DMS 273 treated with DMSO at 0.1 percent for 48 hours (cell line): ENCODE data around the gene COL9A3.

ENCODE experiments used
- DNase-seq: peaks from one replicate; lab custom pipeline; 2025; lab: John Stamatoyannopoulos, UW

COL9A3 gene

DNA sequence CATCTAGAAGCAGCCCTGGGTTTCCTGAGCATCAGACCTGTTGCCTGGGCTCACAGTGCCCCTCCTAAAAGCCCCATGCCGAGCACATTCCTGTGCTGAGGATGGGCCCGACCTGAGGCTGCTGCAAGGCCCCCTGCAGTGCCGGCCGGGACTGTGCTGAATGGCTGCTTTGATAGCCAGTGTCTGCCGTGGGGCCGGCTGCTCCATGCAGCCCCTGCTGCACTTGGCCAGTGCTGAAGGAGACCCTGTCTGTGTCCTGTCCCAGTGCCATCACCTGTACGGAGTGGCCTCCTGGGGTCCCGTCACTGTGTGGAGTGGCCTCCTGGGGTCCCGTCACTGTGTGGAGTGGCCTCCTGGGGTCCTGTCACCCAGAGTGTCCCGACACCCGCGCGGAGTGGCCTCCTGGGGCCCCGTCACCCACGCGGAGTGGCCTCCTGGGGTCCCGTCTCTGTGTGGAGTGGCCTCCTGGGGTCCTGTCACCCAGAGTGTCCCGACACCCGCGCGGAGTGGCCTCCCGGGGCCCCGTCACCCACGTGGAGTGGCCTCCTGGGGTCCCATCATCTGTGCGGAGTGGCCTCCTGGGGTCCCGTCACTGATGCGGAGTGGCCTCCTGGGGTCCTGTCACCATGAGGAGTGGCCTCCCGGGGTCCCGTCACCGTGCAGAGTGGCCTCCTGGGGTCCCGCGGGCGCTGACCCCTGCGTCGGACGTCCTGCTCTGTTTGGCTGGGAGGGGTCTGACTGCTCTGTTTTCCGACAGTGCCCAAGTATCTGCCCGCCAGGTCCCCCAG, 7.0 kb downstream of the COL9A3 start:
- DNase-seq, result no peak

DNA sequence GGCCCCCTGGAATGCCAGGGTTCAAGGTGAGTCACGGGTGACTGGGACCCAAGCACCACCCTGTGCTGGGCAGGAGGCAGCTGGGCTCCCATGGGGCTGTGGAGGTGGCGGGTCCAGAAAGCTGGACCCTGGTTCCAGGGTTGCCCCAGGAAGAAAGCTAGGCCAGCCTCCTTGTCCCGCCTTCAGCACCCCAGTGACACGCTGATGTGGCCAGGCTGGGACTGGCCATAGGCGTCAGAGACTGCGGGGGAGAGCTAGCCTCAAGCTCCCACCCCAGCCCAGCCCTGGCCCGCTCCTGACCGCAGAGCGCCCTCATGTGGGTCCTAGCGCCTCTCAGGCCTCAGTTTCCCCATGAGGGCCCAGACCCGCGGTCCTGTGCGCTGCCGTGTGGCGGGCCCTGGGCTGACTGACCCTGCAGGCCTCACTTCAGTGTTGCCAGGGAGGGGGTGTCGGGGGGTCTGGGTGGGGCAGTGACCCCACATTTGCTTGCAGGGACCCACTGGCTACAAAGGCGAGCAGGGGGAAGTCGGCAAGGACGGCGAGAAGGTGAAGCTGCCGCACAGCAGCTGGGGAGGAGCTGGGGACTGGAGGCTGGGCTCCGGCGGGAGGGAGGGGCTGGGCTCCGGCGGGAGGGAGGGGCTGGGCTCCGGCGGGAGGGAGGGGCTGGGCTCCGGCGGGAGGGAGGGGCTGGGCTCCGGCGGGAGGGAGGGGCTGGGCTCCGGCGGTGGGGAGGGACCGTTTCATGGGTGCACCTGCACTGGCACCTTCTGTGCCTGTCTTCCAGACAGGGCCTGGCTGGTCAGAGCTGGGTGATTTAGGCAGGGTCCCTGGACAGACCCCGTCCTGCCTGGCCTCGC, 7.9 kb downstream of the COL9A3 start:
- DNase-seq, result no peak

DNA sequence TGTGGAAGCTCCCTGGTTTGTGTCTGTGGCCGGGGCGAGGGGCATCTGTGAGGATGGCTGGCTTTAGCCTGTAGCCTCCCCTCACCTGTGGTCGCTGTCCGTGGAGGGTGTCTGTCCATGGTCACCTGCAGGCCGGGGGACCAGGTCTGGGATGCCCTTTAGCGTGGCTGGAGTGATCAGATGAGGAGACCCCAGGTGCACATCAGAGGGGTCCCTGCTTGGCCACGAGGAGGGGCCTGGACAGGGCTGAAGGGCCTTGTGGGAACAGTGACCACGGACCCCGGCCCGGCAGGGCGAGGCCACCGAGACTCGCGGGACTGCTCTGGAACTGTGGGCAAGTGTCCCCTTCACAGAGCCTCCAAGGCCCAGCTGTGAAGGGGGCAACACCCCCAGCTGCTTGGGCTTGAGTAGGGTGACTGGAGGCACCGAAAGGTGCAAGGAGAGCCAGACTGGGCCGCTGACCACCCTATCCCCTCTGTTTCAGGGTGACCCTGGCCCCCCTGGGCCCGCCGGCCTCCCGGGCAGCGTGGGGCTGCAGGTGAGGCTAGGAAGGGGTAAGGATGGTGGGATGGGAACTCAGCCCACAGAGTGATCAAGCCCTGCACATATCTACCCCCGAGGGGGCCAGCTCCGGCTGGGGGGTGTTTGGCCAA, 8.6 kb downstream of the COL9A3 start:
- DNase-seq, result no peak

DNA sequence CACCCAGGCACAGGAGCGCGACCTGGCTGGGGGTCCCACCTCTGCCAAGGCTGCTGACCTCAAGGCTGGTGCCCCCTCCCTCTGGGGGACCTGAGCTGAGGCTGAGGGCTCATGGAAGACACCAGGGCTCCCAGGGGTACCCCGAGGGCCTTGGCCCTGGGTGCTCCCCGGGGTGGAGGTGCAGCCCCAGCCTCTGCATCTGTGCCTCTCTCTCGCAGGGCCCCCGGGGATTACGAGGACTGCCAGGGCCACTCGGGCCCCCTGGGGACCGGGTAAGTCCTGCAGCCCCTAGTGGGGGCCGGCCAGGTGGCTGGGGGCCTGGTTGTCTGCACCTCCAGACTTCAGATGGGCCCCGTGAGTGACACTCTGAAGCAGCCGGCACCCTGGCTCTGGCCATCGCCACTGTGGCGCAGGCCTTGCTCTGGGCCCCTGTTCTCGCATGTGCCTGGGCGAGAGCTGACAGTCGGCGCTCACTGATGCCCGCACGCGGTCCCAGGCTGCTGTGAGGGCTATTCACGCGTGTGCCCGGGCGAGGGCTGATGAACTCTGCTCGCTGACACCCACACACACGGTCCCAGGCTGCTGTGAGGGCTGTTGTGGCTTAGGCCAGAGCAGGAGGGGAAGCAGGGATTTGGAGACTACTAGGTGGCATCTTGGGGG, 9.3 kb downstream of the COL9A3 start:
- DNase-seq, result no peak

DNA sequence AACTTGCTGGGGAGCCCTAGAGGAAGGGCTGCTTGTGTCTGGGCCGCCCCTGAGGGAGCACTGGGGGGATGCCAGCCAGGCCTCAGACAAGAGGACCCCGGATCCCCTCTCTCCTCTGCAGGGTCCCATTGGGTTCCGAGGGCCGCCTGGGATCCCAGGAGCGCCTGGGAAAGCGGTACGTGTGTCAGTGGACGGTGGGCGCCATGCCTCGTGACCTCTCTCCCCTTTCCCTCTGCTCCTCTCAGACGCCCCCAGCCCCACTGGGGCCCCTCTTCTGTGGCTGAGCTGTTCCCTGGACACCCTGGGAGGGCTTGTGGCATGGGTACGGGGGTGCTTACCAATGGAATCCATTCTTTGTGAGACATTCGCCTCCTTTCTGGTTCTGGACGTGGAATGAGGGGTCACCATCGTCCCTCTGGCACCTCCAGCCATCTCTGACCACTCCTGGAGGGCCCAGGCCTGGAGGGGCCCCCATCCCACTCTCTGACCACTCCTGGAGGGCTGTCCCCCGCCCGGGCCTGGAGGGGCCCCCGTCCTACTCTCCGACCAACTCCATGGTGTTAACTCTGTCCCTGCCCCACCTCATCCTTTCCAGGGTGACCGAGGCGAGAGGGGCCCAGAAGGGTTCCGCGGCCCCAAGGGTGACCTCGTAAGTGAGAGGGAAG, 9.9 kb downstream of the COL9A3 start:
- no peak for DNase-seq

DNA sequence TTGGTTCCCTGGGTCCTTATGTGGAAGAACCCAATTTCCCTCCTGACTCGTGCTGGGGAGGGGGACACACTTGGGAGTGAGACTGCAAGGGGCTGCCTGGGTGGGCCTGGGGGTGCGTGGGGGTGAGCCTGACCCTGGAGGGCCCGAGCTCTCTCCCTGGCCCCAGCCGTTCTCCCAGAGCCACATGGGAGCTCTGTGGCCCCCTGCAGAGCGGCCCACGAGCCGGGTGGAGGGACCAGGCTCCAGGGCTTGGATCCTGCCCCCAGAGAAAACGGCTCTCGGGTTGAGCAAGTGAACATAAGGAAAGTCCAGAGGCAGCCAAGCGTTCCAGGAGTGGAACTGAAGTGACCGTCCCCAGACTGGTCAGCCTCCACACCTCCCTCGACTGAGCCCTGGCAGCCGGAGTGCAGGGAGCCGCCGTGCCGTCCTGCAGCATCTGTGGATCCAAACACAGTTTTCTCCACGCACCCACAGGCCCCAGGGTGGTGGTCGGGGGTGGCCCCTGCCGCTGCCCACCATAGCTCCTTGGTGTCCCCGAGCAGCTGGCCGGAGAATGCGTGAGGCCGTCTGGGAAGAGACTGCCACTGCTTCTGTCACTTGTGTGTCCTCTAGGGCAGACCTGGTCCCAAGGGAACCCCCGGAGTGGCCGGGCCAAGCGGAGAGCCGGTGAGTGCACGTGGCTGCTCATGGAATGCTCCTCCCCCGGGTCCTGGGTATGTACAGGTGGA, 10.6 kb downstream of the COL9A3 start:
- no peak for DNase-seq

DNA sequence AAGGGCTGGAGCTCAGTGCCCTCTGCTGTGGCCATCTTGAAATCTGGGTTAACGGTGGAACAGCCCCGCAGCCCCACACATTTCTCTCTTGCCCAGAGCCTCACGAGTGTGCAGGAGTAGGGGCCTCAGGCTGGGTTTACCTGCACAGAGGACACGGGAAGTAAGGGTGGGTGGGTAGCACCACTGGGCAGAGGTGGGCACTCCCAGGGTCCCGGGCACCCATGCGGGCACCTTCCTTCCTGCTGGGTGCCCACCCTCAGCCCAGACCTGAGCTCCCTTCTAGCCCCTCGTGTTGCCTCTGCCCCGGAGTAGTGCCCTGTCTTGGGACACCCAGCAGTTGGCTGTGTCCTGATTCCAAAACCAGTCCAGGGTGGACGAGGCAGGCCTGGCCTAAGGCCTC, 11.2 kb downstream of the COL9A3 start:
- no peak for DNase-seq

DNA sequence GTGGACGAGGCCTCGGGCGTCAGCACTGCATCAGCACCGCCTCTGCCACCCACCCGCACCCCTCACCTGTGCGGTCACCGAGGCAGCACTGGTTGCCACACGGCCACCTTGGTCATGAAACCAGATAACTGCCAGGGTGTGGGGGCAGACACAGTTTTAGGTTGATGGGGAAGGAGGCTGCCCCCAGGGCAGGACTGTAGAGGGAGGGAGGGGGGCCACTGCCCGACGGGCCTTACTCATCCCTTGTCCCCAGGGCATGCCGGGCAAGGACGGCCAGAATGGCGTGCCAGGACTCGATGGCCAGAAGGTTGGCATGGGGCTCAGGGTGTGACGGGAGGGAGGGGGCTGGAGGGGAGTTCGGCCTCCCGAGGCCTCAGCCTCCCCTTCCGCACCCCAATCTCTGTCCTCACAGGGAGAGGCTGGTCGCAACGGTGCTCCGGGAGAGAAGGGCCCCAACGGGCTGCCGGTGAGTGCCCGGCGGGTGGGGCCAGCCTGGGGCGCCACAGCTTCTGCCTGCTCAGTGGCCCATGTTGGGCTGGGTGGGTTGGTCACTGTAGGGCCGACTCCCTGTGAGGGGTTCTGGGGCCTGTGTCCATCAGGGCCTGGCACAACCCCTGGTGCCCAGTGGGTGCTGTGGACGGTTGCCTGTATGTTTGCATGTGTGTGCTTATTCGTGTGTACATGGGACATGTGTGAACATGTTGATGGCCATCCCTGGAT, 11.8 kb downstream of the COL9A3 start:
- no peak for DNase-seq

DNA sequence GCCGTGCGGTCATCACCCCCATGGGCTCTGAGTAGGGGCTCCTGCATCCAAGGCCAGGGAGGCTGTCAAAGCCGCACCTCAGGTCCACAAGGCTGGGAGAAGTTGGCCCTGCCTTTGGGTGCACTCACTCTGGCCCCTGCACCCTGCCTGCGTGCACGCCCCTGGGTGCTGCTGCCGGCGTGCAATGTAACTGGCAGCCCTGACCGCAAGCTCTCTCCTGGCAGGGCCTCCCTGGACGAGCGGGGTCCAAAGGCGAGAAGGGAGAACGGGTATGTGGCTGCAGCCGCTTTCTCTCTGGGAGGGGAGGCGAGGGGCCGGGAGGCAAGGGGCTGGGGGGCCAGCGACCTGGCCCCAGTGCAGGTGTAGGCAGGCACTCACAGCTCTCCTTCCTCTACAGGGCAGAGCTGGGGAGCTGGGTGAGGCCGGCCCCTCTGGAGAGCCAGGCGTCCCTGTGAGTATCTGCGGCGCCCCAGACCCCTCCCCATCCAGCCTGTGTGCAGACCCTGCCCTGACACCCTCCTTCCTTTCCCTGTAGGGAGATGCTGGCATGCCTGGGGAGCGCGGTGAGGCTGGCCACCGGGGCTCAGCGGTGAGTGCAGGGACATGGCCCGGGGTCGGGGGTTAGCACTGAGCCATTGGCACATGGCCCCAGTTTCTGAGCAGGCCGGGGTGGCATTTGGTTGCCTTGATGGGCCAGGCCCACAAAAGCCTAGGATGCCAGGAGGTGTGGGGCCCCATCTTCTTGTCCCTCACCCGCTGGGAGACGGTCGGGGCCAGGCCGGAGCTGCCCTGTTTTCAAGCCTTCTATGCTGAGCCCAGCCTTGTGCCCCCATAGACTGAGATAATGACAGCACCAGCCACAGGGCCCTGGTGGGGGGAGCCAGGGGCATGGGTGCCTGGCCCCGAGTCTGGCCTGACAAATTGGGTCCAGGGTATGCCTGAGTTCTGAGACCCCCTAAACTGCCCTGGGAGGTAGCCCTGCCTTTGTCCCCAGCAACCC, 12.7 kb downstream of the COL9A3 start:
- no peak for DNase-seq

DNA sequence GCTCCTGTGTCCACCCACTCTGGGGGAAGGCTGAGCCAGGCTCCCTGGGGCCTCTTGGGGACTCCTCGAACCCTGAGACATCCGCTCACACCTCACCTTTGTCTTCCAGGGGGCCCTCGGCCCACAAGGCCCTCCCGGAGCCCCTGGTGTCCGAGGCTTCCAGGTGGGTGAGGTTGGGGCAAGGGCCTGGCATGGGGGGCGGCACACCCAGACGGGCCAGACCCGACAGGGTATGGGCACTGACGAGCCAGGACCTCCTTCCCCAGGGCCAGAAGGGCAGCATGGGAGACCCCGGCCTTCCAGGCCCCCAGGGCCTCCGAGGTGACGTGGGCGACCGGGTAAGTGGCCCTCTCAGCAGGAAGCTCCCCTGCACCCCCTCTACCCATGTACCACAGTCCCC, 13.4 kb downstream of the COL9A3 start:
- no peak for DNase-seq

DNA sequence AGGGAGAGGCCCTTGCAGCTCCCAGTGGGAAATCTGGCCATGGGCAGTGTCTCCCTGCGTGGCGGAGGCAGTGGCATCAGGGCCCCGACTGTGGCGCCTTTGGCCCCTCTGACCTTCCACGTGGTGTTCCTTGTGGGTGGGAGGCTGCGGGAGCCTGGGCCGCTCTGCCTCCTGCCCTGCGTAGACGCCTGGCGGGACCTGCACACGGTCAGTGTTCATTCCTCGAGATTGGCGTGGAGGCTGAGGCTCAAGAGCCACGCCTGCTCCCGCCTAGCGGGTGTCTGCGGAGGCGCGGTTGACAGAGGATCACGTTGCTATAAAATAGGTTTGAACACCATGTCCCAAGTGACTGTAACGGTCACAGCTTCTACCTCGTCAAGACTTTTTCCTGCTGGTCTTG, 14.0 kb downstream of the COL9A3 start:
- DNase-seq, result no peak

DNA sequence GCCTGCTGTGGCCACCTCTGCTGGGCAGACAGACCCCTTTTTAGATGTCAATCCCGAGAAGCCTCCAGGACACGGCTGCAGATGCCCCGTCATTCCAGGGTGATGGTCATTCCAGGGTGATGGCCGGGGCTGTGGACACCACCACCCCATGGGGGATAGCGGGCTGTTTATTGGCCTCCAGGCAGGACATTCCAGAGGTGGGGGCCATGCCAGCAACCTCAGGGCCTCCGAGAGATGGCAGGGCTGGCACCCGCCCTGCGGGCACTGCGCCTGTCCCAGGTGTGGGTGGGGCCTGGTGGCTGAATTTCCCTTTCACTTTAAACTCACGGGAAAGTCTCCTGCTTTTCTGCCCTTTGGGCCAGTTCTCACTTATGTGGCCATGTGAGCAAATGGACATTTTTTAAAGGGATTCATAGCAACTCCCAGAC, 14.5 kb downstream of the COL9A3 start:
- DNase-seq, result no peak

DNA sequence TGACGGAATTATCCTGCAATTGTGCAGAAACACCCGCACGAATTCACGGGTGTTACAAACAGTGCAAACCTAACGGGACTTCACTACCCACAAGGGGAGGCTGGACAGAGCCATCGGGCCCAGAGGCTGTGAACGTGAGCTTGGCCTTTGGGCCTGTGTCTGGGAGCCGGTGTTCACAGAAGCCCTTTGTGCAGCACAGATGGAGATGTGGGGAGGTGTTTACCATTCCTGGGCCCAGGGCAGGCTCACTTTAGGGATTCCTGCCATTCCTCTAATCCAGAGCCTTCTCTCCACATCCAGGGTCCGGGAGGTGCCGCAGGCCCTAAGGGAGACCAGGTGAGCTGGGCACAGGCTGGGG, 15.0 kb downstream of the COL9A3 start:
- DNase-seq, result no peak

DNA sequence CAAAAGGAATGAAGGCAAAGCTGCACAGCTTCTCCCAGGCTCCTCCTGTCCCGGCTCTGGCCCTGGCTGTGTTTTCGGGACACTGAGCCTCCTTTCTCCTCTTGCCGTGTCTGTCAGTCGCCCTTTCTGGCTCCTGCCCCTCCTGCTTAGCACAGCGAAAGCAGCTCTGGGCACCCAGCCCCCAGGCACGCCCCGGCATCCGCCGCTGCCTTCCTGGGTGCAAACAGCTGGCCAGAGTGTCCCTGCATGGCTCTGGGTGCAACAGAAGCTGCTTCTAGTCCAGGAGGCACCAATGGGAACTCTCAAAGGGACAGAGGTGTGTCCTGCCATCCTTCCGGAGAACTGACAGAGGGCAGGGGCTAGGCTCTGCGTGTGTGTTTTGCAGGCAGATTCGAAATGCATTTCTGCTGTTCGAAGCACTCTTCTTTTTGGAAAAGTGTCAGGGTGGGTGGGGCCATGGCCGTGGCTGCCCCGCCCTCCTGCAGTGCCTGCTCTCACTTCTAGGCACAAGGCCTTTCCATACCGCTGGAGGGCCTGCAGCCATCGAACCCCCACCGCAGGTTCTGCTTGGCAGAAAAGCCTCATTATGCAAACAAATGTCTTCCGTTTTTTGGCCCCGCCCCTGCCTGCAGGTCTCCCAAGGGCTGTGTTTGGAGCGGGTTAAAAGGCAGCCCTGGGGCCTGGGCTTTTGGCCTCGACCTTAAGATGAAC, 15.5 kb downstream of the COL9A3 start:
- peak; percentile 16 for DNase-seq

DNA sequence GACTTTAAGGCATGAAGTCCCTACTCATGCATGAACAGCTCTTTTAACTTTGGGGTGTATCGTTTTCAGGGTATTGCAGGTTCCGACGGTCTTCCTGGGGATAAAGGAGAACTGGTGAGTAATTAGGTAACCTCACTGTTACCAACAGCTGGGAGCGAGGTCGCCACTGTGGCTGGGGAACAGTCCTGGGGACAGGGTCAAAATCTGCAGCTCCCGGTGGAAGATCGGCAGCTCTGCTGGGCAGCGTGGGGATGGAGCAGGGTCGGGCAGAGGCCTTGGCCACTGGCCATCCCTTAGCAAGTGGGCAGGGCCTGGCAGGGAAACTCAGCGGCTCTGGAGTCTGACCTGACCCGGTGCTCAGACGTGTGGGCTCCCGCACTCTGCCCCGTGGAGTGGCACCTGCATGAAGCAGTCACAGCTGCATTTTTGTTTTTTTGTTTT, 16.1 kb downstream of the COL9A3 start:
- DNase-seq, result no peak

DNA sequence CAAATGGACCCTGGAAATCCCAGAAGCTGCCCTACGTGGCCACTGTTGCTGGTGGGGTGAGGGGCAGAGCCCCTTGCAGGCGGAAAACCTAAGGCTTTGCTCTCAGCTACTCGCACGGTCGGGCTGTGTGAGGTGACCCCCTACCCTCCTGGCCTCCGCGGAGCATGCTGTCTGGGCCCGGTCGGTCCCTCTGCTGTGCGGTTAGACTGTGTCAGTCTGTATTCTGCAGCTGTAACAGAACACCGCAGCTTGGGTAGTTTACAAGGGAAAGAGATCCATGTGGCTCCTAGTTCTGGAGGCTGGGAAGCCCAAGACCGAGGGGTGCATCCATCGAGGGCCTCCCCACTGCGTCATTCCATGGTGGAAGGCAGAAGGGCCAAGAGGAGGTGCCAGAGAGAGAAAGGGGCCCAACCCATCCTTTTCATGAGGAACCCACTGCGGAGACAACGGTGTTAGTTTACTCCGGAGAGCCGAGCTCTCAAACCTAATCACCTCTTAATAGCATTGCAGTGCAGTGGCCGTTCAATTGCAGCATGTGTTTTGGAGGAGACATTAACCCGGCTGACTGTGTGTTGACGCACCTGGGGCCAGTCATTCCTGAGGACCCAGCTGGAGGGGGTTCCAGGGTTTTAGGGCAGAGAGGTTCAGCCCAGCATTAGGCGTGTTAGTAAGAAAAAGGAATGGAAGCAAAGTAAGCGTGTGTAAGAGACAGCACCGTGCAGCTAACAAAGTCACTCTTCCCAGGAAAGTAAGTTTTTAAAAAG, 18.3 kb downstream of the COL9A3 start:
- no peak for DNase-seq
